ENCODE results near the gene MGAT5B.

DNA sequence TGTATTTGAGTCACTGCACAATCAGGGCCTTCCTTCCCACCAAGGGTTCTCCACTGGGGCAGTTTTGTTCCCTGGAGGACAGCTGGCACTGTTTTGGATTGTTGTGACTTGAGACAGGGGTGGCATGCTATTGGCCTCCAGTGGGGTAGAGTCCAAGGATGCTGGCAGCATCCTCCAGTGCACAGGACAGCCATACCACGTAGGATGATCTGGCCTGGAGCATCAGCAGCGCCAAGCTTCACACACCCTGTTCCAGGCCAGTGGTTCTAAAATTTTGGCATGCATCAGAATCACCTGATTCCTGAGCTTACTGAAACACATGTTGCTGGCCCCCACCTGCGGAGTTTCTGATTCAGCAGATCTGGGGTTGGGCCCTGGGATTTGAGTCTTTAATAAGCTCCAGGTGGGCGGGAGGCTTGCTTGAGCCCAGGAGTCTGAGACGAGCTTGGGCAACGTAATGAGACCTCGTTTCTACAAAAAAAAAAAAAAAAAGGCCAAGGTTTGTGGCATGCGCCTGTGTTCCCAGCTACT, 83.2 kb downstream of the MGAT5B start:
- TF ChIP-seq, protein P1, sequence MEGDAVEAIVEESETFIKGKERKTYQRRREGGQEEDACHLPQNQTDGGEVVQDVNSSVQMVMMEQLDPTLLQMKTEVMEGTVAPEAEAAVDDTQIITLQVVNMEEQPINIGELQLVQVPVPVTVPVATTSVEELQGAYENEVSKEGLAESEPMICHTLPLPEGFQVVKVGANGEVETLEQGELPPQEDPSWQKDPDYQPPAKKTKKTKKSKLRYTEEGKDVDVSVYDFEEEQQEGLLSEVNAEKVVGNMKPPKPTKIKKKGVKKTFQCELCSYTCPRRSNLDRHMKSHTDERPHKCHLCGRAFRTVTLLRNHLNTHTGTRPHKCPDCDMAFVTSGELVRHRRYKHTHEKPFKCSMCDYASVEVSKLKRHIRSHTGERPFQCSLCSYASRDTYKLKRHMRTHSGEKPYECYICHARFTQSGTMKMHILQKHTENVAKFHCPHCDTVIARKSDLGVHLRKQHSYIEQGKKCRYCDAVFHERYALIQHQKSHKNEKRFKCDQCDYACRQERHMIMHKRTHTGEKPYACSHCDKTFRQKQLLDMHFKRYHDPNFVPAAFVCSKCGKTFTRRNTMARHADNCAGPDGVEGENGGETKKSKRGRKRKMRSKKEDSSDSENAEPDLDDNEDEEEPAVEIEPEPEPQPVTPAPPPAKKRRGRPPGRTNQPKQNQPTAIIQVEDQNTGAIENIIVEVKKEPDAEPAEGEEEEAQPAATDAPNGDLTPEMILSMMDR (conservative IDR thresholded peaks at IDR 0.05 in 1 of 2, IDR thresholded peaks at IDR 0.05 in 1 of 2; ENCODE audit: extremely low read depth in 1 of 2, insufficient read depth in 1 of 2, low read depth in 1 of 2, low read length in 2 of 2), result no peak
- no peak for TF ChIP-seq EZH2 (IDR thresholded peaks at IDR 0.05; ENCODE audit: borderline replicate concordance, low read length)
